ENCODE results near the gene MTG2. TPM values are rescaled to one million over a fixed set of nuclear protein-coding genes. Genes with fewer than 3 reads are reported as not detected.

Gene MTG2
- total and polyA plus RNA-seq, 4 donors: 13.0 to 28.0 (median 24.4) TPM

Other genes with a start within 250 kb of the MTG2 start
- gene TAF4, start 117.1 kb upstream of the MTG2 start, total RNA-seq: 10 to 100 TPM in 1 of 2 donors, 1 to 10 TPM in 1; 7.3 to 11.8 TPM
- 1 to 10 TPM; 2.0 to 3.8 TPM for gene TAF4, start 117.1 kb upstream of the MTG2 start, polyA plus RNA-seq
- 10 to 100 TPM; 15.5 to 15.9 TPM for gene LSM14B, start 60.6 kb upstream of the MTG2 start, total RNA-seq
- 10 to 100 TPM in 1 of 2 donors, under 1 TPM in 1; 0.99 to 11.2 TPM for gene LSM14B, start 60.6 kb upstream of the MTG2 start, polyA plus RNA-seq
- 100 to 1,000 TPM; 109 to 181 TPM for gene PSMA7, start 39.6 kb upstream of the MTG2 start, total RNA-seq
- 100 to 1,000 TPM; 212 to 342 TPM for gene PSMA7, start 39.6 kb upstream of the MTG2 start, polyA plus RNA-seq
- 10 to 100 TPM; 17.3 to 24.3 TPM for gene SS18L1, start 39.3 kb upstream of the MTG2 start, total RNA-seq
- gene SS18L1, start 39.3 kb upstream of the MTG2 start, polyA plus RNA-seq: 10 to 100 TPM in 1 of 2 donors, 1 to 10 TPM in 1; 6.1 to 16.1 TPM
- gene HRH3, start 37.2 kb downstream of the MTG2 start, total RNA-seq: not detected
- not detected for gene HRH3, start 37.2 kb downstream of the MTG2 start, polyA plus RNA-seq
- gene OSBPL2, start 55.5 kb downstream of the MTG2 start, total RNA-seq: 10 to 100 TPM; 12.7 to 19.7 TPM
- gene OSBPL2, start 55.5 kb downstream of the MTG2 start, polyA plus RNA-seq: 10 to 100 TPM in 1 of 2 donors, 1 to 10 TPM in 1; 9.9 to 11.9 TPM
- gene ADRM1, start 120.0 kb downstream of the MTG2 start, total RNA-seq: 10 to 100 TPM; 45.3 to 70.9 TPM
- gene ADRM1, start 120.0 kb downstream of the MTG2 start, polyA plus RNA-seq: 10 to 100 TPM; 83.8 to 91.0 TPM
- gene LAMA5, start 184.3 kb downstream of the MTG2 start, total RNA-seq: 10 to 100 TPM in 1 of 2 donors, 1 to 10 TPM in 1; 3.6 to 40.2 TPM
- 10 to 100 TPM; 13.4 to 13.9 TPM for gene LAMA5, start 184.3 kb downstream of the MTG2 start, polyA plus RNA-seq
- gene RPS21, start 204.1 kb downstream of the MTG2 start, total RNA-seq: 100 to 1,000 TPM; 378 to 499 TPM
- gene RPS21, start 204.1 kb downstream of the MTG2 start, polyA plus RNA-seq: 1,000 to 10,000 TPM in 1 of 2 donors, 100 to 1,000 TPM in 1; 278 to 1,588 TPM
- 1 to 10 TPM; 2.0 to 3.2 TPM for gene CABLES2, start 224.3 kb downstream of the MTG2 start, total RNA-seq
- 1 to 10 TPM in 1 of 2 donors, under 1 TPM in 1; 0.92 to 2.0 TPM for gene CABLES2, start 224.3 kb downstream of the MTG2 start, polyA plus RNA-seq
- gene RBBP8NL, start 244.5 kb downstream of the MTG2 start, total RNA-seq: under 1 TPM; under 0.01 to 0.14 TPM
- not detected for gene RBBP8NL, start 244.5 kb downstream of the MTG2 start, polyA plus RNA-seq

Data from liver (tissue), 4 donors.